BJ (cell line): ENCODE measurements around the gene NFAT5. TPM values are rescaled to one million over a fixed set of nuclear protein-coding genes. Genes with fewer than 3 reads are reported as not detected.

Source experiments
- CTCF ChIA-PET: fragments of 350-600 bp; formaldehyde crosslinking; extraction: SDS; loops from one replicate; lab custom pipeline; 2021; ENCODE audit warnings: antibody characterized with exemption, inconsistent platforms; lab: Yijun Ruan, JAX
- POLR2A ChIA-PET: fragments of 300-600 bp; sonication (Branson Sonifier 250); formaldehyde crosslinking; extraction: SDS; loops from one replicate; lab custom pipeline; 2021; ENCODE audit warnings: antibody characterized with exemption; lab: Charles Lee
- DNase-seq: peaks from one replicate; pipeline ENCODE4 v3.0.0-alpha.2; 2011; ENCODE audit warnings: low read depth
- H3K27me3 ChIP-seq: 2 replicates; pipeline ENCODE4 v1.6.0; 2011; ENCODE audit warnings: low read length; ENCODE audit not compliant: control insufficient read depth, insufficient read depth
- H3K36me3 ChIP-seq: 2 replicates; pipeline ENCODE4 v1.5.1; 2011; ENCODE audit warnings: low read length; ENCODE audit not compliant: control insufficient read depth, insufficient read depth
- H3K4me3 ChIP-seq: 2 replicates; pipeline ENCODE4 v1.5.1; 2011; ENCODE audit warnings: low read depth, mild to moderate bottlenecking, control low read depth, low read length
- CTCF ChIP-seq: IDR thresholded peaks from 2 replicates; pipeline ENCODE4 v1.5.1; 2011; ENCODE audit warnings: low read depth, mild to moderate bottlenecking, control low read depth, inconsistent platforms, low read length, moderate library complexity; ENCODE audit not compliant: insufficient read depth
- polyA plus RNA-seq: library from polyadenylated mRNA; depleted of rRNA; stranded (reverse); fragments of >200 nt; gene quantifications from 2 replicates; pipeline ENCODE4 v1.2.3, GENCODE V29; 2011

NFAT5 gene
- polyA plus RNA-seq, 1 experiment, result 29.6 TPM

GRCh38 chr16:69720822-69721430 is 155.2 kb downstream of the NFAT5 start:
- CTCF ChIA-PET, result interaction anchor here (0.9 to 1.2 kb wide), 2 partner anchors 11 to 34 kb away, joined by 3 to 4 read pairs; partner anchors contain the start of gene NOB1
- no peak overlapping the region for H3K4me3 ChIP-seq
- H3K27me3 ChIP-seq, result no peaks in the 10 kb centered on the region
- DNase-seq, result no peak
- H3K36me3 ChIP-seq, result peaks cover 20% of the 10 kb centered on the region
- TF ChIP-seq CTCF, result no peak
- POLR2A ChIA-PET, result no interaction called here

GRCh38 chr16:69721441-69721957 is 155.7 kb downstream of the NFAT5 start:
- ChIA-PET CTCF (interaction anchor here (1.2 kb wide), 1 partner anchor 11 kb away, joined by 3 read pairs; no protein-coding TSS in a partner anchor), POLR2A (no interaction called here)
- DNase-seq, result no peak
- Histone ChIP-seq H3K4me3 (no peak overlapping the region), H3K27me3 (no peaks in the 10 kb centered on the region), H3K36me3 (peaks cover 20% of the 10 kb centered on the region)
- TF ChIP-seq CTCF, result no peak

- ChIA-PET CTCF (interaction anchor here (0.6 to 2.7 kb wide), 5 partner anchors 9 to 328 kb away, joined by 3 to 12 read pairs (median 4); partner anchors contain the start of gene NOB1), POLR2A (interaction anchor here (0.7 kb wide), 1 partner anchor 328 kb away, joined by 3 read pairs; no protein-coding TSS in a partner anchor)
- TF ChIP-seq CTCF, result no peak
- peak overlapping the region; percentile 51; the same call in 1 of the 2 replicates for H3K4me3 ChIP-seq
- DNase-seq, result no peak
- peaks cover 6% of the 10 kb centered on the region; the same call in 1 of the 2 replicates for H3K36me3 ChIP-seq
- H3K27me3 ChIP-seq, result no peaks in the 10 kb centered on the region
Measured at GRCh38 chr16:69724414-69724873, 158.7 kb downstream of the NFAT5 start.

GRCh38 chr16:69724981-69725479 is 159.3 kb downstream of the NFAT5 start:
- POLR2A ChIA-PET, result interaction anchor here (0.7 kb wide), 1 partner anchor 329 kb away, joined by 3 read pairs; no protein-coding TSS in a partner anchor
- H3K4me3 ChIP-seq, result peak overlapping the region; percentile 51
- CTCF ChIA-PET, result interaction anchor here (1.1 to 2.7 kb wide), 5 partner anchors 9 to 329 kb away, joined by 3 to 12 read pairs (median 6); partner anchors contain the start of gene NOB1

More at GRCh38 chr16:69724981-69725479, 159.3 kb downstream of the NFAT5 start:
- Histone ChIP-seq H3K27me3 (no peaks in the 10 kb centered on the region), H3K36me3 (peaks cover 6% of the 10 kb centered on the region; the same call in 1 of the 2 replicates)
- TF ChIP-seq CTCF, result no peak
- DNase-seq, result no peak
